Neural cell (in vitro differentiated cells): ENCODE data around the gene TMEM232. TPM values are rescaled to one million over a fixed set of nuclear protein-coding genes. Genes with fewer than 3 reads are reported as not detected.

Experiments
- H2AFZ ChIP-seq: fragments of 200-600, 300-800 bp; sonication (generic), shearing (Covaris generic); 2 replicates; pipeline ENCODE4 v1.6.0; 2014; ENCODE audit warnings: low read depth, mild to moderate bottlenecking, antibody characterized with exemption, low read length, moderate library complexity
- H3F3A ChIP-seq: fragments of 200-600 bp; shearing (Covaris generic); 2 replicates; pipeline ENCODE4 v1.6.1; 2016; ENCODE audit warnings: mild to moderate bottlenecking, moderate library complexity, mixed read lengths, antibody characterized with exemption, low read length; ENCODE audit not compliant: insufficient read depth, poor library complexity, severe bottlenecking
- H3K27ac ChIP-seq: fragments of 200-600, 300-800 bp; sonication (generic), shearing (Covaris generic); 2 replicates; pipeline ENCODE4 v1.5.1; 2014; ENCODE audit warnings: mild to moderate bottlenecking, low read length, moderate library complexity
- H3K27me3 ChIP-seq: fragments of 300-800, 200-600 bp; sonication (generic), shearing (Covaris generic); 2 replicates; pipeline ENCODE4 v1.6.0; 2014; ENCODE audit warnings: mild to moderate bottlenecking, low read depth, low read length, moderate library complexity; ENCODE audit not compliant: insufficient read depth
- H3K36me3 ChIP-seq: fragments of 300-800, 200-600 bp; sonication (generic), shearing (Covaris generic); 2 replicates; pipeline ENCODE4 v1.5.1; 2014; ENCODE audit warnings: mild to moderate bottlenecking, antibody characterized with exemption, low read length, moderate library complexity; ENCODE audit not compliant: insufficient read depth
- H3K4me2 ChIP-seq: fragments of 300-800, 200-600 bp; sonication (generic), shearing (Covaris generic); 2 replicates; pipeline ENCODE4 v1.6.0; 2014; ENCODE audit warnings: mild to moderate bottlenecking, low read length
- H3K4me3 ChIP-seq: fragments of 300-800, 200-600 bp; sonication (generic), shearing (Covaris generic); 2 replicates; pipeline ENCODE4 v1.5.1; 2014; ENCODE audit warnings: mild to moderate bottlenecking, low read length, moderate library complexity
- H3K79me2 ChIP-seq: fragments of 200-600 bp; shearing (Covaris generic); replicated peaks from 2 replicates; pipeline ENCODE4 v1.6.0; 2014; ENCODE audit warnings: mild to moderate bottlenecking, low read length, moderate library complexity; ENCODE audit not compliant: insufficient read depth
- H3K9ac ChIP-seq: fragments of 300-800, 200-600 bp; sonication (generic), shearing (Covaris generic); 2 replicates; pipeline ENCODE4 v1.6.1; 2016; ENCODE audit warnings: mild to moderate bottlenecking, low read length, mixed read lengths
- H3K9me2 ChIP-seq: fragments of 200-600 bp; shearing (Covaris generic); 2 replicates; pipeline ENCODE4 v1.6.1; 2016; ENCODE audit warnings: mild to moderate bottlenecking, low read length, mixed read lengths; ENCODE audit not compliant: insufficient read depth
- H3K9me3 ChIP-seq: fragments of 200-600, 300-800 bp; sonication (generic), shearing (Covaris generic); 2 replicates; pipeline ENCODE4 v1.6.1; 2016; ENCODE audit warnings: mild to moderate bottlenecking, mixed run types, low read length, moderate library complexity, mixed read lengths
- H4K20me1 ChIP-seq: fragments of 200-600 bp; shearing (Covaris generic); 2 replicates; pipeline ENCODE4 v1.6.1; 2016; ENCODE audit warnings: mild to moderate bottlenecking, mixed run types; ENCODE audit not compliant: insufficient read depth
- CTCF ChIP-seq: fragments of 450-650 bp; IDR thresholded peaks from 2 replicates; pipeline ENCODE4 v1.5.1; 2014; ENCODE audit warnings: antibody characterized with exemption, mild to moderate bottlenecking, moderate library complexity; ENCODE audit not compliant: poor library complexity, severe bottlenecking
- EP300 ChIP-seq: fragments of 450-650 bp; conservative IDR thresholded peaks from 2 replicates; pipeline ENCODE4 v1.6.1; 2014; ENCODE audit warnings: antibody characterized with exemption, mild to moderate bottlenecking, moderate library complexity; ENCODE audit not compliant: poor library complexity, severe bottlenecking
- EZH2 ChIP-seq: fragments of 200-600, 300-800 bp; shearing (Covaris generic), sonication (generic); IDR thresholded peaks from 2 replicates; pipeline ENCODE4 v1.6.1; 2014; ENCODE audit warnings: antibody characterized with exemption, low read length, borderline replicate concordance, mild to moderate bottlenecking; ENCODE audit not compliant: insufficient read depth, poor library complexity, severe bottlenecking
- MXI1 ChIP-seq: fragments of 450-650 bp; conservative IDR thresholded peaks from 2 replicates; pipeline ENCODE4 v1.6.1; 2014; ENCODE audit warnings: antibody characterized with exemption, mild to moderate bottlenecking; ENCODE audit not compliant: poor library complexity, severe bottlenecking
- POLR2AphosphoS5 ChIP-seq: IDR thresholded peaks from 2 replicates; pipeline ENCODE4 v1.6.1; 2012
- RAD21 ChIP-seq: fragments of 450-650 bp; conservative IDR thresholded peaks from 2 replicates; pipeline ENCODE4 v1.6.1; 2014; ENCODE audit warnings: antibody characterized with exemption, mild to moderate bottlenecking, moderate library complexity
- SMC3 ChIP-seq: fragments of 450-650 bp; conservative IDR thresholded peaks from 2 replicates; pipeline ENCODE4 v1.6.1; 2014; ENCODE audit warnings: antibody characterized with exemption, mild to moderate bottlenecking, moderate library complexity; ENCODE audit not compliant: poor library complexity
- TAF1 ChIP-seq: IDR thresholded peaks from 2 replicates; pipeline ENCODE4 v1.6.1; 2012; ENCODE audit warnings: low read depth
- polyA plus RNA-seq: library from polyadenylated mRNA; depleted of rRNA; stranded (reverse); fragments of >200 nt; gene quantifications from 2 replicates; pipeline ENCODE4 v1.2.3, GENCODE V29; 2014
- TF ChIP-seq, protein P1 (sequence below): IDR thresholded peaks from 2 replicates; pipeline ENCODE4 v1.6.1; 2012; ENCODE audit warnings: borderline replicate concordance

The TMEM232 gene
- polyA plus RNA-seq, 1 donor from 2014 or later = 7.4 TPM

GRCh38 chr5:110441035-110441434, 285.4 kb downstream of the TMEM232 start:
- Histone ChIP-seq H3K4me2 (no peak overlapping the region), H3F3A (no peaks in the 10 kb centered on the region), H4K20me1 (no peaks in the 10 kb centered on the region), H3K27me3 (no peaks in the 10 kb centered on the region), H3K4me3 (no peak overlapping the region), H3K27ac (no peak overlapping the region), H2AFZ (no peak overlapping the region), H3K9ac (no peak overlapping the region), H3K9me2 (no peaks in the 10 kb centered on the region), H3K36me3 (no peaks in the 10 kb centered on the region), H3K9me3 (no peaks in the 10 kb centered on the region), H3K79me2 (no peaks in the 10 kb centered on the region)
- TF ChIP-seq CTCF (no peak), TAF1 (no peak), EP300 (no peak), EZH2 (no peak), SMC3 (no peak), RAD21 (no peak), MXI1 (no peak), POLR2AphosphoS5 (no peak)
- TF ChIP-seq, protein P1, sequence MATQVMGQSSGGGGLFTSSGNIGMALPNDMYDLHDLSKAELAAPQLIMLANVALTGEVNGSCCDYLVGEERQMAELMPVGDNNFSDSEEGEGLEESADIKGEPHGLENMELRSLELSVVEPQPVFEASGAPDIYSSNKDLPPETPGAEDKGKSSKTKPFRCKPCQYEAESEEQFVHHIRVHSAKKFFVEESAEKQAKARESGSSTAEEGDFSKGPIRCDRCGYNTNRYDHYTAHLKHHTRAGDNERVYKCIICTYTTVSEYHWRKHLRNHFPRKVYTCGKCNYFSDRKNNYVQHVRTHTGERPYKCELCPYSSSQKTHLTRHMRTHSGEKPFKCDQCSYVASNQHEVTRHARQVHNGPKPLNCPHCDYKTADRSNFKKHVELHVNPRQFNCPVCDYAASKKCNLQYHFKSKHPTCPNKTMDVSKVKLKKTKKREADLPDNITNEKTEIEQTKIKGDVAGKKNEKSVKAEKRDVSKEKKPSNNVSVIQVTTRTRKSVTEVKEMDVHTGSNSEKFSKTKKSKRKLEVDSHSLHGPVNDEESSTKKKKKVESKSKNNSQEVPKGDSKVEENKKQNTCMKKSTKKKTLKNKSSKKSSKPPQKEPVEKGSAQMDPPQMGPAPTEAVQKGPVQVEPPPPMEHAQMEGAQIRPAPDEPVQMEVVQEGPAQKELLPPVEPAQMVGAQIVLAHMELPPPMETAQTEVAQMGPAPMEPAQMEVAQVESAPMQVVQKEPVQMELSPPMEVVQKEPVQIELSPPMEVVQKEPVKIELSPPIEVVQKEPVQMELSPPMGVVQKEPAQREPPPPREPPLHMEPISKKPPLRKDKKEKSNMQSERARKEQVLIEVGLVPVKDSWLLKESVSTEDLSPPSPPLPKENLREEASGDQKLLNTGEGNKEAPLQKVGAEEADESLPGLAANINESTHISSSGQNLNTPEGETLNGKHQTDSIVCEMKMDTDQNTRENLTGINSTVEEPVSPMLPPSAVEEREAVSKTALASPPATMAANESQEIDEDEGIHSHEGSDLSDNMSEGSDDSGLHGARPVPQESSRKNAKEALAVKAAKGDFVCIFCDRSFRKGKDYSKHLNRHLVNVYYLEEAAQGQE = no peak

DNA sequence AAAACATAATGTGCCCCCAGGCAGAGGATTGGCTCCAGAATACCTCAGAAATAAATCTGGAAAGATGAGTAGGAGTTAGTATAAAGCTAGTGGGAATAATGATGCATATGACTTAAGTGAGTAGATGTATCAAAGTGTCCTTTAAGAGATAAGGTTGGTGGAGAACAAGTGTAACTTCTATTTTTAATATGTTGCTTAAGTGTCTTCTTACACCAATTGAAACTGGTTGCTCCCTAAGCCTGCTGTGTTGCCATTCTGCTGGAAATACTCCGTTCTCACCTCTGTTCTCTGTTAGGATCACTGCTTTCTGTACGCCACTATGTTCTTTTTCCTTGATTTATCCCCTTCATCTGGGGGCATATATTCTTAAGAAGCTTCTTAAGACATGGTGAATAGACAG, 286.4 kb downstream of the TMEM232 start:
- TF ChIP-seq RAD21 = no peak
- TF ChIP-seq, protein P1 = no peak
- no peak for TF ChIP-seq SMC3
- TF ChIP-seq MXI1 = no peak
- no peak for TF ChIP-seq TAF1
- H2AFZ ChIP-seq = no peak overlapping the region
- no peak overlapping the region for H3K4me2 ChIP-seq
- no peaks in the 10 kb centered on the region for H3K27me3 ChIP-seq
- no peaks in the 10 kb centered on the region for H3K9me2 ChIP-seq
- no peak overlapping the region for H3K27ac ChIP-seq
- H3K9me3 ChIP-seq = no peaks in the 10 kb centered on the region
- no peaks in the 10 kb centered on the region for H3K36me3 ChIP-seq
- no peaks in the 10 kb centered on the region for H3K79me2 ChIP-seq
- no peak overlapping the region for H3K9ac ChIP-seq
- H3F3A ChIP-seq = no peaks in the 10 kb centered on the region
- no peak overlapping the region for H3K4me3 ChIP-seq
- no peaks in the 10 kb centered on the region for H4K20me1 ChIP-seq
